CD14-positive monocyte (primary cell): ENCODE data around the gene TMEM161B. TPM values are rescaled to one million over a fixed set of nuclear protein-coding genes. Genes with fewer than 3 reads are reported as not detected.

Source experiments
- DNase-seq, 3 donors: peaks; one replicate each; pipeline ENCODE4 v3.0.0-alpha.2; 2011 to 2022
- H2AFZ ChIP-seq: 2 replicates; pipeline ENCODE4 v1.6.0; 2012; ENCODE audit warnings: mild to moderate bottlenecking, low read depth, low read length, inconsistent platforms; ENCODE audit not compliant: insufficient read depth, poor library complexity, severe bottlenecking
- H3K27ac ChIP-seq, 2 donors: 1 replicate in 1 of 2; 2 replicates in 1 of 2; pipeline ENCODE4 v1.5.1; 2012 to 2013; ENCODE audit warnings: low read length in 2 of 2, control low read depth in 1 of 2, inconsistent platforms in 1 of 2, low read depth in 1 of 2, mild to moderate bottlenecking in 1 of 2
- H3K27me3 ChIP-seq, 2 donors: one replicate each; pipeline versions ENCODE4 v1.6.0 to v1.6.1; 2011 to 2013; ENCODE audit warnings: low read length in 2 of 2; ENCODE audit not compliant: control insufficient read depth in 2 of 2, insufficient read depth in 2 of 2
- H3K36me3 ChIP-seq, 2 donors: replicated peaks in 1 of 2; 1 replicate in 1 of 2; 2 replicates in 1 of 2; pipeline versions ENCODE4 v1.5.1 to v1.6.1; 2012 to 2013; ENCODE audit warnings: low read length in 2 of 2, control low read depth in 1 of 2, inconsistent platforms in 1 of 2, mild to moderate bottlenecking in 1 of 2; ENCODE audit not compliant: insufficient read depth in 2 of 2, control insufficient read depth in 1 of 2
- H3K4me1 ChIP-seq, 2 donors: 1 replicate in 1 of 2; 2 replicates in 1 of 2; pipeline versions ENCODE4 v1.5.1 to v1.6.1; 2012 to 2013; ENCODE audit warnings: low read length in 2 of 2, control low read depth in 1 of 2, inconsistent platforms in 1 of 2, mild to moderate bottlenecking in 1 of 2, moderate library complexity in 1 of 2; ENCODE audit not compliant: insufficient read depth in 2 of 2, control insufficient read depth in 1 of 2
- H3K4me2 ChIP-seq: replicated peaks from 2 replicates; pipeline ENCODE3; 2012; ENCODE audit warnings: low read length, moderate library complexity, mild to moderate bottlenecking; ENCODE audit not compliant: poor library complexity, severe bottlenecking; ENCODE audit errors: extremely low read depth
- H3K4me3 ChIP-seq, 3 experiments: fragments of 200-600 bp in 1 of 3; sonication (generic) in 1 of 3; replicated peaks in 1 of 3; 1 replicate in 2 of 3; 2 replicates in 1 of 3; pipeline ENCODE4 v1.5.1; 2011 to 2013; ENCODE audit warnings: low read length in 3 of 3, mild to moderate bottlenecking in 3 of 3, control low read depth in 2 of 3, low read depth in 2 of 3, inconsistent platforms in 1 of 3, moderate library complexity in 1 of 3
- H3K79me2 ChIP-seq: 2 replicates; pipeline ENCODE4 v1.6.0; 2012; ENCODE audit warnings: mild to moderate bottlenecking, control low read depth, inconsistent platforms, low read length, moderate library complexity; ENCODE audit not compliant: insufficient read depth
- H3K9ac ChIP-seq: 2 replicates; pipeline ENCODE4 v1.6.0; 2017; ENCODE audit warnings: low read length, mild to moderate bottlenecking; ENCODE audit not compliant: insufficient read depth, poor library complexity, severe bottlenecking
- H3K9me3 ChIP-seq, 2 donors: replicated peaks in 1 of 2; 1 replicate in 1 of 2; 2 replicates in 1 of 2; pipeline versions ENCODE4 v1.5.1 to v1.6.1; 2012 to 2013; ENCODE audit warnings: low read length in 2 of 2, control low read depth in 1 of 2; ENCODE audit not compliant: control insufficient read depth in 1 of 2, insufficient read depth in 1 of 2
- H4K20me1 ChIP-seq: 2 replicates; pipeline ENCODE4 v1.6.0; 2012; ENCODE audit warnings: mild to moderate bottlenecking, low read length, control low read depth, moderate library complexity; ENCODE audit not compliant: insufficient read depth
- H3K27ac Mint-ChIP-seq, 7 donors: one replicate each; pipeline ENCODE4 v1.8.0; 2020; ENCODE audit warnings: mild to moderate bottlenecking in 7 of 7, mixed read lengths in 7 of 7, moderate library complexity in 6 of 7, inconsistent platforms in 2 of 7
- H3K27me3 Mint-ChIP-seq, 3 donors: one replicate each; pipeline ENCODE4 v1.8.0; 2021 to 2022; ENCODE audit warnings: low read depth in 3 of 3, mild to moderate bottlenecking in 3 of 3, mixed read lengths in 3 of 3, moderate library complexity in 3 of 3, inconsistent platforms in 1 of 3
- H3K36me3 Mint-ChIP-seq, 2 donors: one replicate each; pipeline ENCODE4 v1.8.0; 2020; ENCODE audit warnings: mixed read lengths in 2 of 2, inconsistent platforms in 1 of 2, mild to moderate bottlenecking in 1 of 2
- H3K4me1 Mint-ChIP-seq: one replicate; pipeline ENCODE4 v1.8.0; 2020; ENCODE audit warnings: mild to moderate bottlenecking, mixed read lengths
- H3K4me3 Mint-ChIP-seq, 2 donors: one replicate each; pipeline ENCODE4 v1.8.0; 2020; ENCODE audit warnings: mild to moderate bottlenecking in 2 of 2, mixed read lengths in 2 of 2, moderate library complexity in 1 of 2
- H3K9me3 Mint-ChIP-seq, 7 donors: one replicate each; pipeline ENCODE4 v1.8.0; 2020 to 2022; ENCODE audit warnings: mixed read lengths in 7 of 7, mild to moderate bottlenecking in 6 of 7, moderate library complexity in 6 of 7, inconsistent platforms in 2 of 7
- CTCF ChIP-seq: fragments of 200-600 bp; IDR thresholded peaks from one replicate; pipeline ENCODE4 v1.8.0; 2022; ENCODE audit warnings: antibody characterized with exemption, mild to moderate bottlenecking
- WGBS: methylation state at CpG from one replicate; pipeline ENCODE4 v1.1.5; 2013; ENCODE audit warnings: missing lambda C conversion rate; ENCODE audit not compliant: insufficient coverage; 5-methylcytosine and 5-hydroxymethylcytosine counted together
- intact Hi-C, 2 donors: fragments of 100-400 bp; cut with micrococcal nuclease; formaldehyde crosslinking; loops; one replicate each; pipeline versions ENCODE4 v1.15.0 to v1.15.1; 2023
- polyA plus RNA-seq, 3 donors: library from polyadenylated mRNA; depleted of rRNA in 1 of 3; unstranded in 2 of 3; stranded (reverse) in 1 of 3; fragments of 300-500 nt in 2 of 3; fragments of >200 nt in 1 of 3; fragmentation: Illumina TruSeq in 2 of 3; gene quantifications; 1 replicate in 2 of 3; 2 replicates in 1 of 3; pipeline ENCODE4 v1.2.3, GENCODE V29; 2012 to 2021

The TMEM161B gene
- polyA plus RNA-seq, 3 donors, result 4.4 to 9.4 (median 5.0) TPM

GRCh38 chr5:88172847-88173758 is 95.5 kb downstream of the TMEM161B start:
- no peak overlapping the region for H3K4me2 ChIP-seq

GRCh38 chr5:88159591-88159990 is 109.1 kb downstream of the TMEM161B start:
- Histone ChIP-seq H3K27me3 (no peaks in the 10 kb centered on the region), H3K9me3 (no peaks in the 10 kb centered on the region), H3K27ac (no peak overlapping the region), H3K4me2 (no peak overlapping the region), H3K36me3 (no peaks in the 10 kb centered on the region), H3K79me2 (no peaks in the 10 kb centered on the region), H3K4me1 (no peaks in the 10 kb centered on the region), H3K4me3 (no peak overlapping the region), H3K9ac (no peak overlapping the region), H4K20me1 (no peaks in the 10 kb centered on the region), H2AFZ (no peak overlapping the region)
- DNase-seq, result no peak
- no peak overlapping the region for H3K27ac Mint-ChIP-seq
- H3K4me1 Mint-ChIP-seq, result no peaks in the 10 kb centered on the region
- no peak for TF ChIP-seq CTCF
- intact Hi-C loops, result no loop called here
- H3K4me3 Mint-ChIP-seq, result no peak overlapping the region
- no peaks in the 10 kb centered on the region for H3K36me3 Mint-ChIP-seq
- peaks cover 0 to 6% (median 2%) of the 10 kb centered on the region in 7 donors for H3K9me3 Mint-ChIP-seq
- 100% methylated on average over 1 of the region's 7 CpGs for WGBS
- peaks cover 0 to 8% (median 6%) of the 10 kb centered on the region in 3 donors for H3K27me3 Mint-ChIP-seq

More at GRCh38 chr5:88172847-88173758, 95.5 kb downstream of the TMEM161B start:
- no peaks in the 10 kb centered on the region for H4K20me1 ChIP-seq
- DNase-seq, result no peak
- H3K27ac ChIP-seq, result no peak overlapping the region
- H3K27me3 ChIP-seq, result no peaks in the 10 kb centered on the region
- intact Hi-C loops, result no loop called here
- no peaks in the 10 kb centered on the region for H3K79me2 ChIP-seq
- H3K27me3 Mint-ChIP-seq, result no peaks in the 10 kb centered on the region
- H3K27ac Mint-ChIP-seq, result no peak overlapping the region
- no peaks in the 10 kb centered on the region for H3K36me3 ChIP-seq
- WGBS, result 83% methylated on average over 10 of the region's 14 CpGs
- no peak overlapping the region for H3K4me3 ChIP-seq
- H3K36me3 Mint-ChIP-seq, result no peaks in the 10 kb centered on the region
- H3K4me1 ChIP-seq, result no peaks in the 10 kb centered on the region
- no peak overlapping the region for H2AFZ ChIP-seq
- H3K9ac ChIP-seq, result no peak overlapping the region
- TF ChIP-seq CTCF, result no peak
- H3K9me3 Mint-ChIP-seq, result peaks cover 18 to 41% (median 24%) of the 10 kb centered on the region in 7 donors
- H3K4me3 Mint-ChIP-seq, result no peak overlapping the region
- H3K9me3 ChIP-seq, result peaks cover 0 to 27% of the 10 kb centered on the region in 2 donors
- no peaks in the 10 kb centered on the region for H3K4me1 Mint-ChIP-seq
